Measurements from ENCODE around the gene LY6G5C. TPM values are rescaled to one million over a fixed set of nuclear protein-coding genes. Genes with fewer than 3 reads are reported as not detected.

LY6G5C gene
- total RNA-seq, 1 experiment from 2014 or later: 1.7 TPM

DNA sequence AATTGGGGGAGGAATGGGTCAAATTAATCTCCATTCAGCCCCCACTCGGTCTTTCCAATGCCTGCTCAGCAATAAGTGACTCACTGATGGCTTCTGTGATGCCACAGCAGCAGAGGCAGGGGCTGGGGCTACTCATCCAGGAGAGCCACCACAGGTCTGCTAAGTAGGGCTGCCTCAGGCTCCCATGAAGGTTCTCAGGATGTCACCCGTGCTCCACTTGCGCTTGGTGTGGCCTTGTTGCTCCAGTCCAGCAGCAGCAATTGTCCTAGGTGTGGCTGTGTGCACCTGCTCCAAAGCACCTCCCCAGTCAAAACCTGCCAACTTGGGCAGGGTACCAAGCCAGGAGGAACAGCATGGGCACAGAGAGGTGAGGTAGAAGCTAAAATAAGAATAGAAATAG is 41.3 kb upstream of the LY6G5C start:
- ChIA-PET RAD21 (ENCODE audit: low non-redundant PET in 1 of 2, low total read pairs in 2 of 2, uncharacterized antibody in 2 of 2, unreplicated experiment in 2 of 2) (no interaction called here), POLR2A (interaction anchor here (1.4 kb wide), 1 partner anchor 10 kb away, joined by 3 read pairs; no protein-coding TSS in a partner anchor), CTCF (no interaction called here)
- Histone ChIP-seq H3K9me3 (ENCODE audit: control insufficient read depth in 1 of 2, insufficient read depth in 1 of 2, low read depth in 1 of 2, low read length in 2 of 2) (no peaks in the 10 kb centered on the region), H3K4me1 (ENCODE audit: control insufficient read depth in 1 of 2, insufficient read depth in 2 of 2, low read length in 2 of 2) (peaks cover 27 to 42% of the 10 kb centered on the region in 2 experiments), H3K4me2 (ENCODE audit: low read length) (no peak overlapping the region), H4K20me1 (ENCODE audit: insufficient read depth) (no peaks in the 10 kb centered on the region), H3K9ac (ENCODE audit: low read length) (no peak overlapping the region), H3K36me3 (ENCODE audit: control insufficient read depth in 1 of 2, insufficient read depth in 2 of 2, low read length in 2 of 2) (0 out of 4 replicates have a peak, but pooled peaks cover 0 to 3% of the 10 kb centered on the region in 2 experiments), H3K79me2 (ENCODE audit: insufficient read depth, low read length) (no peaks in the 10 kb centered on the region), H3K4me3 (replicated peaks in 1 of 2; ENCODE audit: low read depth in 1 of 2, low read length in 2 of 2) (no peak overlapping the region), H2AFZ (ENCODE audit: low read depth, low read length, poor library complexity, severe bottlenecking) (no peak overlapping the region), H3K27ac (ENCODE audit: low read depth, low read length) (no peak overlapping the region), H3K9me2 (ENCODE audit: insufficient read depth) (no peaks in the 10 kb centered on the region), H3K27me3 (ENCODE audit: insufficient read depth, low read length) (no peaks in the 10 kb centered on the region)
- intact Hi-C loops (cut with micrococcal nuclease): no loop called here
- BruUV-seq (replicated peaks): no TSS peak
- DNase-seq (ENCODE audit: low read depth, low spot score) (no peak), ATAC-seq (no peak)
- TF ChIP-seq SP1 (IDR thresholded peaks at IDR 0.05; ENCODE audit: low read depth) (no peak), SRF (IDR thresholded peaks at IDR 0.05; ENCODE audit: low read depth) (no peak), EGR1 (IDR thresholded peaks at IDR 0.05; ENCODE audit: low read depth) (no peak), RAD21 (IDR thresholded peaks at IDR 0.05; ENCODE audit: low read depth) (no peak), SIN3A (IDR thresholded peaks at IDR 0.05; ENCODE audit: low read depth) (no peak), EZH2phosphoT487 (IDR thresholded peaks at IDR 0.05; ENCODE audit: borderline replicate concordance) (no peak), ZFX (IDR thresholded peaks at IDR 0.05) (no peak), EZH2 (IDR thresholded peaks at IDR 0.05) (no peak), FOSL1 (IDR thresholded peaks at IDR 0.05; ENCODE audit: low read depth) (no peak), YY1 (IDR thresholded peaks at IDR 0.05; ENCODE audit: extremely low read depth, insufficient replicate concordance, low read depth, low read length) (no peak), POLR2AphosphoS5 (IDR thresholded peaks at IDR 0.05; ENCODE audit: low read depth, low read length) (no peak), CEBPB (IDR thresholded peaks at IDR 0.05; ENCODE audit: low read depth) (no peak), CTCF (IDR thresholded peaks at IDR 0.05 in 2 of 3, conservative IDR thresholded peaks at IDR 0.05 in 1 of 3; ENCODE audit: borderline replicate concordance in 1 of 3, insufficient read depth in 1 of 3, low read depth in 2 of 3, low read length in 2 of 3) (no peak), ZBTB33 (IDR thresholded peaks at IDR 0.05; ENCODE audit: extremely low read depth, insufficient replicate concordance, low read length) (no peak)
